Stimulated activated CD8-positive, alpha-beta memory T cell treated with anti-CD3 and anti-CD28 coated beads, Interleukin-4, amount 100 ng/mL, for 24 hours (primary cell): Measurements from ENCODE around the gene IQGAP1.

ENCODE experiments used
- DNase-seq: peaks from one replicate; pipeline ENCODE4 v3.0.0-alpha.2; 2020; ENCODE audit warnings: low read depth

Gene IQGAP1

DNA sequence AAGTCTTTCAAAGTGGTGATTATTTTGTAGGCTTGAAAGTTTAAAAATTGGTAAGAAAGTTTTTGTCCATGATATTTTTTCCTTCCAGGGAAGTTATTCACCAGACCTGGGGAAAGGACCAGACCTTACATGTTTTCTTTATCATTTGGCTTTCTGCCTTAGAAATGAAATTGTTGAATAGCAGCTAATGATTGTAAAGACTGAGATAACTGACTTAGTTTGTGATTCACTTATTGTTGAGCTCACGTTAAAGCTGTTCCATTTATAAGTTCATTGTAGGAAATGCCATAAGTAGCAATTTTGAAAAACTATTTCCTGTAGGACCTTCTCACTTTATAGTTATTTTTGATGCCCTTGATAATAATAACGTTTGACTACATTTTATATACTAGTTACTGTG lies 51.9 kb downstream of the IQGAP1 start:
- DNase-seq, result no peak

DNA sequence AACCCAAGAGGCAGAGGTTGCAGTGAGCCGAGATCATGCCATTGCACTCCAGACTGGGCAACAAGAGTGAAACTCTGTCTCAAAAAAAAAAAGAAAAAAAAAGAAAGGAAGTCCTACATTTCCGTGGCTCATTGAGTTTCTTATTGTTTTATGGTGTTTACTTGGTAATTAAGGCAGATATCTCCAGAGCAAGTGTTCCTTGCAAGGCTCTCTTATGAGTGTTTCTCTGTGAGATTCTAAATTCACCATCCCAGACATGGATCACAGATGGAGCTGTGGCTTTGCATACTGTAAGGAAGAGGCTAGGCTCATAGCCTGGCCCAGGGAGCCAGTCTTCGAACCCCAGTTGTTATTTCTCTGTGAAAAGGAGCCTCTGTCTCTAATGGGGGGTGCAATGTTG lies 53.0 kb downstream of the IQGAP1 start:
- no peak for DNase-seq

DNA sequence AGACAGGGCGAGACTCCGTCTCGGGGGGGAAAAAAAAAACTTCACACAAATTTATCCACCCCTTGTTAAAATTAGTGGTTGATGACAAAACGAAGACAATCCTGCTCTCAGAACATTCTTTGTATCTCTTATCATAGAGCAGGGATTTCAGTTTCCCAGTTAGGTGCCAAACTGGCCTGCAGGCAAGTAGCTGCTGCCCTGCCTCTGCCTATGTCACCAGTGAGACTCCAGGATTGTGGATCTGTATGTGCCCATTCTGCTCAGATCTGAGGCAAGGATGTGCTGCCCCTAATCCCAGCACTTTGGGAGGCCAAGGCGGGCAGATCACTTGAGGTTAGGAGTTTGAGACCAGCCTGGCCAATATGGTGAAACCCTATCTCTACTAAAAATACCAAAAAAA lies 54.4 kb downstream of the IQGAP1 start:
- no peak for DNase-seq

DNA sequence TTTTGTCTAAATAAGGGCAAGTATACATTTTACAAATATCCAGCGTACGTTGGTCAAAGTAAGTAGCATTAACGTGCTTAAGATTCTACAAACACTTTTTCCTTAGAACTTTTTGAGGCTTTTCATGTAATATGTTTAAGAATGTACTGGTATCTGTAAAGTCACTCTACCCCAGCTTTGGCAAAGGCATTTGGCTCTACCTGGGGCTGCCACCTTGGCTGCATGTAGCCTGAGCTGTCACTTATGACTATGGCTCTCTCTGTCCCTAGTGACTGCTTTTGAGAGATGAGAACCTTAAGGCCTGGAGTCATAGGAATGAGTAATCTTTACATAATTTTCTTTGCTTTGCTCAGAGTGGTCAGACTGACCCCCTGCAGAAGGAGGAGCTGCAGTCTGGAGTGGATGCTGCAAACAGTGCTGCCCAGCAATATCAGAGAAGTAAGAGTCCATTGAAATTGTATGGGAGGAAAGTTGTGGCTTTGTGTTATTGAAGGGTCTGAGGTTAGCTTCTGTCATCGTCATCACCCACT lies 61.2 kb downstream of the IQGAP1 start:
- DNase-seq, result no peak

DNA sequence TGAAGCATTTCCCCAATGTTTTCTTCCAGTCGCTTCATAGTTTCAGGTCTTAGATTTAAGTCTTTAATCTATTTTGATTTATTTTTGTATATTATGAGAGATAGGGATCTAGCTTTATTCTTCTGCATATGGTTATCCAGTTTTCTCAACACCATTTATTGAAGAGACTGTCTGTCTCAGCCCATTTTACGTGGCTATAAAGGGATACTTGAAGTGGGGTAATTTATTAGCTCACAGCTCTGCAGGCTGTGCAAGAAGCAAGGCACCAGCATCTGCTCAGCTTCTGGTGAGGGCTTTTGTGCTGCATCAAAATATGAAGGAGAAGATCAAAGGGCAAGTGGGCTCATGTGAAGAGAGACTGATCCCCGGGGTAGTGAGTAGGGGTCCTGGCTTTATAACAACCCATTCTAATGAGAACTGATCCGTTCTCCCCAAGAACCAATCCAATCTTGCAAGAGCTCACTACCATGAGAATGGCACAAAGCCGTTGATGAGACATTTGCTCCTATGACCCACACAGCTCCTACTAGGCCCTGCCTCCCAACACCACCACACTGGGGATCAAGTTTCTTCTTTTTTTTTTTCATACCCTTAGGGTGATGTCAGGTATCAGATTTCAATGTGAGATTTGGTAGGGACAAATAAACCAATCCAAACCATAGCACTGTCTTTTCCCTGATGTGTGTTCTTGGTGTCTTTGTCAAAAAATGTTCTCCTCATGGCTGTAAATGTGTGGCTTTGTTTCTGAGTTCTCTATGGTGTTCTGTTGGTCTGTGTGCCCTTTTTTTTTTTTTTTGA lies 63.2 kb downstream of the IQGAP1 start:
- DNase-seq, result no peak

DNA sequence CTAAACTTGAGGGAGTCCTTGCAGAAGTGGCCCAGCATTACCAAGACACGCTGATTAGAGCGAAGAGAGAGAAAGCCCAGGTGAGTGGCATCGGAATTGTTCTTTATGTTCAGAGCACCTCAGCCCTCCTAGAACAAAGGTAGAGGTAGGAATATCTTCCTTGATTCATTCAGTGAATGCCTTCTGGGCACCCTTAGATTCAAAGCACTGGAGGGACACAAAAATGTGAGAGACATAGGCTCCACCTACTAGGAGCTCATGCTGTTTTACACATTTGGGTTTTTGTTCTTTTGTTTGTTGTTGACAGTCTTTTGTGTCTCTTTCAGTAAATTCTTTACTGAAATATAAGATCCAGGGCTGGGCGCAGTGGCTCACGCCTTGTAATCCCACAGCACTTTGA lies 68.2 kb downstream of the IQGAP1 start:
- DNase-seq, result no peak

DNA sequence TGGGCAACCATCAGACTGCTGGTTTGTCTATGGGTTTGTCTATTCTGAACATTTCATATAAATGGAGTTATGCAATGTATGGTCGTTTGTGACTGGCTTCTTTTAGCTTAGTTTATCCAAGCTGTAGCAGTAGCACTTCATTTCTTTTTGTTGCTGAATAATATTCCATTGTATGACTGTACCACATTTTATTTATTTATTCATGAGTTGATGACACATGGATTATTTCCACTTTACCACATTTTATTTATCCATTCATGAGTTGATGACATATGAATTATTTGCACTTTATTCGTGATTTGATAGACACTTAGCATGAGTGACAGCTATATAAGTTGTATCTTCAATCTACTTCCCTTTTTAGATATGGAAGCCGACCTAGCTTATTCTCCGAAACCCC lies 70.0 kb downstream of the IQGAP1 start:
- no peak for DNase-seq

DNA sequence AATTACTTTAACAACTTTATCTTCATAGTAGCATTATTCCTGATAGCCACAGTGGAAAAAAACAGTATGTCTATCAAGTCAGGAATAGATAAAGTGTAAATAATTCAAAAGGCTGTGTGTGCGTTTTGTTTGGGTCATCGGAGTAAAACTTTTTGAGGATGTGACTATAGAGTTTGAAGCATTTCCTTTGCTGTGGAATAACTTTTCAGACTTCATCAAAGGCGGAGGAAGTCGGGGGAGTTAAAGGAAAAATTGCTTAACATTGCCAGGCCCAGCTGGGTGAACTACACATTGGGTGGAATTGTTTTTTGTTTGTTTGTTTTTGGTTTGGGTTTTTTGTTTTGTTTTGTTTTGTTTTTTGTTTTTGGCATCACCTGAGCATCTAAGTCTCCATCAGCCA lies 71.3 kb downstream of the IQGAP1 start:
- no peak for DNase-seq

DNA sequence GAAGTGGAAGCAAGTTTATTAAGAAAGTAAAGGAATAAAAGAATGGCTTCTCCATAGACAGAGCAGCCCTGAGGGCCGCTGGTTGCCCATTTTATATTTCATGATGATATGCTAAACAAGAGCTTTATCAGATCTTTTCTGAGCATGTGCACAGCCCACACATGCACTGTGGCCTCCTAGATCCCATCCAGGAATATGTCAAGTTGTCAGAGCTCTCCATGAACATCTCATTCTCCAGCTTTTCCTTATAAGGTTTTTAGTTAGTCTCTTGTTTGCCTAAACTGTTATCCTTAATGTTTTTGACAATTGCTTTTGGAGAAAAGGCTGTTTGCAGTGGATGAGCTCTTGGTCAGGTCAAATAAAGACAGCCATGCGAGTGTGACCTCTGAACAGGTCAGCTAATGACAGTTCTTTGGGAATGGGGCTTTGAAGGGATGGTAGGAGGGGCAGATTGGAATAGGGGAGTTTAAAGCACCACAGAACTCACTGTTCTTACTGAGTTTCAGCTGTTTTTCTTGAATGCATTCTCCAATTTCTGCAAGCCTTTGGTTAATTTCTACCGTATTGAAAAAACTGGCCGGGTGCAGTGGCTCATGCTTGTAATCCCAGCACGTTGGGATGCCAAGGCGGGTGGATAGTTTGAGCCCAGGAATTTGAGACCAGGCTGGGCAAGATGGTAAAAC lies 72.2 kb downstream of the IQGAP1 start:
- no peak for DNase-seq

DNA sequence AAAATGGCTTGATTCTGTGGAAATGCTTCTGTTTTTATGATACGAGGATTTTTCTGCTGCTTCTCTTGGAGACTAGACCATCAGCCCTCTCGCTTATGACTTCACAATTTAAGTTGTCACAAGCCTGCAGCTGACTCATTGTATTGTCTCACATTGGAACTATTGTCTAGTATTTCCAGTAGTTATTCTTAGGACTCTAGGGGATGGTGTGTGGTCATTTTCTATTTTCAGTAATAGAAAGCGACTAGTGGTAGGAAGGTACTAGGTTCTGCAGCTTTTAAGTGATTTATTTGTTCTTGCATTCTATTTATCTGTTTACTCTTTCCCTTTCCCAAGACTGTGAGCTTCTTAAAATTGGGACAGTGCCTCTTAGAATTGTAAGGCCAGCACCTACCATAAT lies 75.3 kb downstream of the IQGAP1 start:
- DNase-seq, result no peak

DNA sequence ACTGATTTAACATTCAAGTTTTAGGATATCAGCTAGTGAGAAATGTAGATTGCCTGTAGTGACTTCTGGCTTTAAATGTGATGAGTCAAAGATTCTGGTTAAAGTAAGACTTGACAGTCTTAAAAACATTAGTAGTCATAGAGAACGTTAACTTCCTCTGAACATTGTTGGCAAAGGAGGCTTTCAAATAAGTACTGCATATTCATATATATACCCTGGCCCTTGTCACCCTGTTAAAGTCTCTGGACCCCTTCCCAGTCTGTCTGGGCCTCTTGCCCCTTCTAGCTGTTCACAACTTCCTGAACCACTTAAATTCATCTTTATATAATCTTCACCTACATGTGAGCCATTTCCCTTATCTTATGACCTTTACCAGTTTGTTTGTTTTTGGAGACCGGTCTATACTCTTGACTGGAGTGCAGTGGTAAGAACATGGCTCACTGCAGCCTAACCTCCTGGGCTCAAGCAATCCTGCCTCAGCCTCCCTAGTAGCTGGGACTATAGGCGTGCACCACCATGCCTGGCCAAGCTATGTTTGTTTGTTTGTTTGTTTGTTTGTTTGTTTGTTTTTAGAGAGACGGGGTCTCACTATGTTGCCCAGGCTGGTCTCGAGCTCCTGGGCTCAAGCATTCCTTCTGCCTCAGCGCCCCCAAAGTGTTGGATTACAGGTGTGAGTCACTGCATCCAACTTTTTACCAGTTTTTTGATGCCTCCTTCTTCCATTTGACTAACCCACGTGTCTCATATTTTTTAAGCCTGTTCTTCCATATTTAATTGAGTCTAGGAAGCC lies 77.3 kb downstream of the IQGAP1 start:
- no peak for DNase-seq

DNA sequence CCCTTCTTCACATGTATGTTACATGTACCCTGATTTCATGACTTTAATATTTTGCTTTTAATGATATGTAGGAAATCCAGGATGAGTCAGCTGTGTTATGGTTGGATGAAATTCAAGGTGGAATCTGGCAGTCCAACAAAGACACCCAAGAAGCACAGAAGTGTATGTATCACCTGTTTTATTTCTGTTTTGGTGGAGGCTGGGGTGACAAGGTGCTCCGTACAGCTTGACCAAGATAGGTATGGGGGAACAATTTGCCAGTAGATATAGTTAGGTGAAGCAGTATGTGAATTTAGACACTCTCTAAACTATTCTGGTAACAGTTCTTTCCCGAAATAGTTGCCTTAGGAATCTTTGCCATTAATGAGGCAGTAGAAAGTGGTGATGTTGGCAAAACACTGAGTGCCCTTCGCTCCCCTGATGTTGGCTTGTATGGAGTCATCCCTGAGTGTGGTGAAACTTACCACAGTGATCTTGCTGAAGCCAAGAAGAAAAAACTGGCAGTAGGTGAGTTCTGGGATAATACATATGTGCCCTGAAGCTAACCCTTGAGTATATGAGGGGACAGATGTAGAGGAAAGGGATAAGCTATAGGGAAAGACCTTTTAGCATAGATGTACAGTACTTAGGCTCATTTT lies 78.0 kb downstream of the IQGAP1 start:
- no peak for DNase-seq

DNA sequence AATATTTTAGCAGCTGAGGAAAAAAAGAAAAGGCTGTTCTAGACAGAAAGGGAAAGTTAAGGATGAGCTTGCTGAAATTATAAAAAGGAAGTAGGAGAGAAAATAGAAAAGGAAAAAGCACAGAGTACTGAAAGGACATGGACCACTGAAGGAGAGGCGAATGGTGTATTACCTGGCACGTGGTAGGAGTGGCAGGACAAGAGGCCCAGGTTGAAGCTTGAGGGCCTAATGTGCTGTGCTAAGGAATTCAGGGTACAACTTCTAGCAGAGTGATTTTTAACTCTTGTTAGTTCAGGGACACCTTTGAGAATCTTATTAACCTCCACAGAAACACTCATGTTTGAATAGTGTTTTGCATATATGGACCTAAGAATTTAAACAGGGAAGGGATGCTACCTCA lies 81.7 kb downstream of the IQGAP1 start:
- DNase-seq, result no peak

DNA sequence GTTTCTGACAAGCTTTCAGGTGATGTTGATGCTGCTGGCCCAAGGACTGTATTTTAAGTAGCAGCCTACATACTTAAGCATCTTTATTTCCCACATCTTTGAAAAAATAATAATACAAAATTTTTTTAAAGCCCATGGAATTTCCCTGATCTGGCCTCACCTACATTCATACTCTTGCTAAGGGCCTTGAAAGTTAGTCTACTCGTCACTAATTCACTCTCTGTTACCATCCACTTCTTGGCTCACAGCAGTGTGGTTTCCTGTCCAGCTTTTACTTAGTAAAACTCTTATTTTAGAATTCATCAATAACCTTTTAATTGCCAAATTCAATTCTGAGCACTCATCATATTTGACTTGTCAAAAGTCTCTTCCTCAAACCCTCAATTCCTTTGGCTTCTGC lies 82.4 kb downstream of the IQGAP1 start:
- DNase-seq, result no peak

DNA sequence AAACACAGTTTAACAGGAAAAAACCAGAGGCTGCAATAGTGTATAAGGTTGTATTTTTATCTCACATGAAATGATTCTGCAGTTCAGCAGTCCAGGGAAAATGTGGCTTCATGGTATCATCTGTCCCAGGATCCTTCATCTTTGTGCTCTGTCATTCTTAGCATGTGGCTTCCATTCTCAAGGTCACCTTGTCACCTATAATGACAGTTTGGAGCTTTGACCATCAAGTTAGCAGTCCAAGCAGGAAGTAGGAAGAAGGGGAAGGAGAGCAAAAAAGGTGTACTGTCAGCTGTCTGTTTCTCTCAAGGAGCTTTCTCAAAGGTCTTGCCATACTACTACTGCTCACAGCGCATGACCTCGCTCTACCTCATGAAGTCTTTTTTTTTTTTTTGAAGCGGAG lies 83.1 kb downstream of the IQGAP1 start:
- no peak for DNase-seq

DNA sequence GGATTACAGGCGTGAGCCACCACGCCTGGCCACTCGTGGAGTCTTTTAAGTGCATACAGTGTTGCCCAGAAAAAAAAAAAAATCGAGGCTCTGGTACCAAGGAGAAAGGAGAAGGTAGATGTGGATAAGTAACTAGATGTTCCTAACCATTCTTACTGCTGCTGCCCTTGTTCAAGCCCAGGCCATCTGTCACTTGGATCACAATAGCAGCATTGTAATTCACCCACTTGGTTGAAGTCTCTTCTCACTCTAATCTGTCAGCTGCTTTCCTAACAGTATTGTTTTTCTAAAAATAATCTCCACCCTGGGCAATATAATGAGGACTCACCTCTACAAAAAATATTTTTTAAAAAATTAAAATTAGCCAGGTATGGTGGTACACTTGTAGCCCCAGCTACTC lies 83.7 kb downstream of the IQGAP1 start:
- no peak for DNase-seq

DNA sequence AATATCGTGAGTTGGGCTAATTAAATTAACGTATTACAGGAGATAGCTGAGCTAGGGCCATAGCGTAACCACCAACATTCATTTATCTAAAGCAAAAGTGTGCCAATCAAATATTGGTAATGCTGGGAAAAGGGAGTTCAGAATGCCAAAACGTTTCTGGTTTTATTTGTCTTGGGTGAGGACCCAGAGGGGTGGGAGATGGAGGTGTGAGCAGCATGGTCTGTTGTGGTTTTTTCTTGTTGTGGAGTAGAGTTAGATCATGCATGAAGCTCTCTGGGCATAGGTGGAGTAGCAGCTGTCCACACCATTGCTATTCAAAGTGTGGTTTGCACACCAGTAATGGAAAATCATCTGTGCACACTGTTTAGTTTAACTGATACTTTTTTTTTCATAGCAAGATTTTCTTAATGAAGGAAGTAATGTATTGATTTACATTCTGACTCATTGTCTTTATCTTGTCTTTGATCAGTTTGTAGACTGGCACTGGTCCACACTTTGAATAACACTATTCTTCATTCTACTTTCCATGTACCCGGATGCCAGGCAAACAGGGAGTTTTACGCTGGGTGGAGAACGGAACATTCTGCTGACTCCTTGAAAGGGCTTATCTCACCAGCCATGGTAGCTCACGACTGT lies 90.9 kb downstream of the IQGAP1 start:
- no peak for DNase-seq

DNA sequence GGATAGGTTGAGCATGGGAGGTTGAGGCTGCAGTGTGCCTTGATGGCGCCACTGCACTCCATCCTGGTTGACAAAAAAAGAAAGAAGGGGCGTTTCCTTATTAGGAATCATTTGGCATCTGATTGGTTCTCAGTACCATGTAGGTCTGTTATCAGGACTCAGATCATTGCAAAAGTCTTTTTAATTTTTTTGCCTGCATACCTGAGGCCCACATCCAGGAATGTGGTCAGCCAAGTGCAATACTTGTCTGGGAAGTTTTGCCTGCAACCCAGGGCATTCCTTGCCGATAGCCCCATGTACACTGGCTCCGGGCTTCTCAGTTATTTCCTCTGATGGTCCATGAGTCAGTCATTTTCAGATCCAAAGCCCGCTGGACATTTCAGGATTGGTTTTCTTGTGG lies 91.6 kb downstream of the IQGAP1 start:
- DNase-seq, result no peak

DNA sequence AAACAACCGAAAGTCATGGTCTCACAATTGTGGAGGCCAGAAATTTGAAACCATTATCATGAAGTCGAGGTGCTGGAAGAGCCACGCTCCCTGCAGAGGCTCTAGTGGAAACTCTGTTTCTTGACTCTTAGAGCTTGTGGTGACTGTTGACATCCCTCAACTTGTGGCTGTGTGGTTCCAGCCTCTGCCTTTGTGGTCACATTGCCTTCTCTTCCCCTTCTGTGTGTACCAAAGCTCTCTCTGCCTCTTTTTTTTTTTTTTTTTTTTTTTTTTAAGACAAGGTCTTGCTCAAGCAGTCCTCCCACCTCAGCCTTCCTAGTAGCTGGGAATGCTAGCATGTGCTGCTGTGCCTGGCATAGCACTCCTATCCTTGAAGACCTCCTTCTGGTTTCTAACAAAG lies 93.0 kb downstream of the IQGAP1 start:
- DNase-seq, result no peak

DNA sequence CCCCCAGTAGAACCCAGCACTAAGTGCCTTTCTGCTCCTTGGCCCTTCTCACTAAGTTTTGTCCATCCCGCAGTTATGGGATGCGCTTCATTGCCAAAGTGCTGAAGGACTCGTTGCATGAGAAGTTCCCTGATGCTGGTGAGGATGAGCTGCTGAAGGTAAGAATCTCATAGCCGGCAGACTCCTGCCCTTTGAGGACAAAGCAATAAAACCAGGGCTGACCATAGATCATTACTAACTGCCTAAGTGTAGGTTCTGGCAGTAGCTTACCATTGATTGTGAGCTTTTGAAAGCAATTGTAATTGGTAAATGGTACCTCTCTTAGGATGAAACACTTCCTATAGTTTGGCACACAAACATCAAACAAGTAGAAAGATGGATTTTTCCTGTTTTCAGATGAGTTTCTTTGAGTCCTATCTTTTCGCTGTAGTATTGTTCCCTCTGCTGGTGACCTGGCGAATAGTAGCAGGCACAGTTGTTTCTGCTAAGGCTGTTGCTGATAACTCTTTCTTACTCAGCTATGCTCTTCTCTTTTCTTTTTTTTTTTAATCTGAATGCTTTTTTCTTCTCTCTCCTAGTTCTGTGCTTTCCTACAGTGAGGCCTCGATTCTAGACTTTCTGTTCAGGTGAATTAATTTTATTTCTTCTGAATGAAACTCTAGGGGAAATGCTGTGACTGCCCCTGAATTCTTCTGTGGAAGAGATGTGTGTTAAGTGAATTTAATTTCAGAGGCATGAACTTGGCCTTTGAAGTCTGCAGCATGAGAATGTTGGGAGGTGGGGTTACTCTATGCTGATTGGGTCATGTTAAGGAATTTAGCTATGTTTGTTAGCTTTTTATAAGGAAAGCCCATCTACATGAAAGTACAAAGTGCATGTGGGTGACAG lies 94.3 kb downstream of the IQGAP1 start:
- DNase-seq, result no peak

DNA sequence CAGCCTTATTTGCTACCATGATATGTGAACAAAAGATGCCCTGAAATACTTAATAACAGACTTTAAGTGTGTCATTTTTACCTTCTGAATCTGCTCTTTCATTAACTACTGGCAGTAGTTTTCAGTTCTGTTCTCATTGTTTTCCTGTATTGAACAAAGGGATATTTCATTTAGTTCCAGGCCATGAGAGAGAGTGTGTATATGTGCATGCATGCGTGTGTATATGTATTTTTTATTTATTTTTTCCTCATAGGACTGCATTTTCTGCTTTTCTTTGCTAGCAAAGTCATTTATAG lies 94.9 kb downstream of the IQGAP1 start:
- no peak for DNase-seq
